HG03064 (cell line): ENCODE measurements around the gene PP2D1.
"Not testable (repeated sequence)": the region's sequence is repeated elsewhere in the genome, so short reads cannot be mapped to it uniquely, and the experiment has no call there.

Experiments
- ATAC-seq: cut with Tn5 transposase; IDR thresholded peaks from one replicate; pipeline ENCODE4 v1.9.1; 2021; ENCODE audit warnings: low read depth; ENCODE audit not compliant: unreplicated experiment

Gene PP2D1

GRCh38 chr3:20012164-20012563, at the start of gene PP2D1:
Gene PP2D1 (minus strand): TSS chr3:20012264. CDS start chr3:20012072, 192 bp downstream.
- no peak for ATAC-seq

- ATAC-seq, result peak; percentile 65
Measured at GRCh38 chr3:20060974-20061685, 49.1 kb upstream of the PP2D1 start.

GRCh38 chr3:20059929-20060328, 47.9 kb upstream of the PP2D1 start:
- ATAC-seq, result no peak

- ATAC-seq, result no peak
Measured at GRCh38 chr3:20057612-20058180, 45.6 kb upstream of the PP2D1 start.

GRCh38 chr3:20056725-20057611, 44.9 kb upstream of the PP2D1 start:
- ATAC-seq, result no peak

GRCh38 chr3:20055842-20056241, 43.8 kb upstream of the PP2D1 start:
- no peak for ATAC-seq

GRCh38 chr3:20055020-20055775, 43.1 kb upstream of the PP2D1 start:
- ATAC-seq, result peak; percentile 12

GRCh38 chr3:20054549-20054987, 42.5 kb upstream of the PP2D1 start:
- peak; percentile 86 for ATAC-seq

GRCh38 chr3:20052851-20053250, 40.8 kb upstream of the PP2D1 start:
- no peak for ATAC-seq

GRCh38 chr3:20051123-20051806, 39.2 kb upstream of the PP2D1 start:
- no peak for ATAC-seq

- no peak for ATAC-seq
Measured at GRCh38 chr3:20047976-20048883, 36.2 kb upstream of the PP2D1 start.

GRCh38 chr3:20047341-20047779, 35.3 kb upstream of the PP2D1 start:
- no peak for ATAC-seq

- ATAC-seq, result no peak
Measured at GRCh38 chr3:20046556-20046955, 34.5 kb upstream of the PP2D1 start.

- ATAC-seq, result not testable (repeated sequence)
Measured at GRCh38 chr3:20045141-20045540, 33.1 kb upstream of the PP2D1 start.

- ATAC-seq, result no peak
Measured at GRCh38 chr3:20043825-20044224, 31.8 kb upstream of the PP2D1 start.

GRCh38 chr3:20043396-20043795, 31.3 kb upstream of the PP2D1 start:
- ATAC-seq, result peak; percentile 18

- no peak for ATAC-seq
Measured at GRCh38 chr3:20042331-20042730, 30.3 kb upstream of the PP2D1 start.

GRCh38 chr3:20041197-20041780, 29.2 kb upstream of the PP2D1 start:
- peak; percentile 41 for ATAC-seq
